SK-N-MC (cell line): ENCODE results near the gene ABHD16B.

Experiments used
- EZH2 ChIP-seq: fragments of 200-600 bp; sonication (generic); IDR thresholded peaks from one replicate; pipeline ENCODE4 v1.6.1; 2017; ENCODE audit warnings: antibody characterized with exemption
- FOXP2 ChIP-seq: optimal IDR thresholded peaks from 2 replicates; pipeline ENCODE3; 2011; ENCODE audit warnings: mild to moderate bottlenecking, moderate library complexity; ENCODE audit not compliant: insufficient read depth; ENCODE audit errors: extremely low read length, control extremely low read depth
- POLR2AphosphoS5 ChIP-seq: IDR thresholded peaks from 2 replicates; pipeline ENCODE4 v1.6.1; 2012; ENCODE audit warnings: mild to moderate bottlenecking, low read depth, low read length, borderline replicate concordance

GRCh38 chr20:63834491-63834880 is 26.8 kb upstream of the ABHD16B start:
- no peak for TF ChIP-seq POLR2AphosphoS5
- no peak for TF ChIP-seq EZH2
- TF ChIP-seq FOXP2, result no peak
